GM10248 (cell line): ENCODE measurements around the gene NPAS2.
A peak's percentile ranks its signal among the peaks of the same experiment; 100 is the strongest.

Source experiments
- CTCF ChIA-PET: fragments of 300-600 bp; sonication (Branson Sonifier 250); formaldehyde crosslinking; extraction: SDS; loops from one replicate; lab custom pipeline; 2021; ENCODE audit warnings: antibody characterized with exemption; lab: Yijun Ruan, JAX
- POLR2A ChIA-PET: fragments of 350-650 bp; sonication (Branson Sonifier 250); formaldehyde crosslinking; extraction: SDS; loops from one replicate; lab custom pipeline; 2020; ENCODE audit warnings: antibody characterized with exemption; lab: Yijun Ruan, JAX
- DNase-seq: peaks from one replicate; pipeline ENCODE4 v3.0.0; 2012; ENCODE audit errors: extremely low spot score
- TF ChIP-seq, protein P1 (sequence below): IDR thresholded peaks from 2 replicates; pipeline ENCODE4 v1.5.1; 2012; ENCODE audit warnings: mild to moderate bottlenecking, low read depth; ENCODE audit errors: extremely low read depth, missing control alignments, control extremely low read depth

NPAS2 gene

DNA sequence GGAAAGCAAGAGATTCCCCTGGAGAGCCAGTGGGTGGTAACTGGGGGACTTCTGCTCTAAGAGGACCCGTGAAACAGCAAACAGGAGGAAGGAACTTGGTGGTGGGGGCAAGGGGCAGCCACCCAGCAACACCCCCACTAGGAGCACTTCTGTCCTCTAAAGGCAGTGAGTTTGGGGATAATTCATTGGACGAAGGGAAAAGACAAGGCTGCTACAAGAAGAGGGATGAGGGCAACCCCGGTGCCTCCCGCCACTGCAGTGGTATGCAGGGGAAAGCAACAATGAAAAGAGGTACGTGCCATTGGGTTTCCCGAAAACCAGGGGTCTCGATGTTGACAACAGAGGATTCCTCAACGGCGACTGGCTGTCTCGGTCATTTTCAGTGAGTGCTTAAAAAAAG lies 191.2 kb downstream of the NPAS2 start:
- no peak for DNase-seq
- ChIA-PET POLR2A (interaction anchor here (2.8 kb wide), 1 partner anchor 9 kb away, joined by 20 read pairs; the partner anchor contains the start of gene RPL31), CTCF (interaction anchor here (2.2 to 2.5 kb wide), 2 partner anchors 150 to 194 kb away, joined by 5 to 16 read pairs; no protein-coding TSS in a partner anchor)
- TF ChIP-seq, protein P1, sequence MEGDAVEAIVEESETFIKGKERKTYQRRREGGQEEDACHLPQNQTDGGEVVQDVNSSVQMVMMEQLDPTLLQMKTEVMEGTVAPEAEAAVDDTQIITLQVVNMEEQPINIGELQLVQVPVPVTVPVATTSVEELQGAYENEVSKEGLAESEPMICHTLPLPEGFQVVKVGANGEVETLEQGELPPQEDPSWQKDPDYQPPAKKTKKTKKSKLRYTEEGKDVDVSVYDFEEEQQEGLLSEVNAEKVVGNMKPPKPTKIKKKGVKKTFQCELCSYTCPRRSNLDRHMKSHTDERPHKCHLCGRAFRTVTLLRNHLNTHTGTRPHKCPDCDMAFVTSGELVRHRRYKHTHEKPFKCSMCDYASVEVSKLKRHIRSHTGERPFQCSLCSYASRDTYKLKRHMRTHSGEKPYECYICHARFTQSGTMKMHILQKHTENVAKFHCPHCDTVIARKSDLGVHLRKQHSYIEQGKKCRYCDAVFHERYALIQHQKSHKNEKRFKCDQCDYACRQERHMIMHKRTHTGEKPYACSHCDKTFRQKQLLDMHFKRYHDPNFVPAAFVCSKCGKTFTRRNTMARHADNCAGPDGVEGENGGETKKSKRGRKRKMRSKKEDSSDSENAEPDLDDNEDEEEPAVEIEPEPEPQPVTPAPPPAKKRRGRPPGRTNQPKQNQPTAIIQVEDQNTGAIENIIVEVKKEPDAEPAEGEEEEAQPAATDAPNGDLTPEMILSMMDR, result no peak

DNA sequence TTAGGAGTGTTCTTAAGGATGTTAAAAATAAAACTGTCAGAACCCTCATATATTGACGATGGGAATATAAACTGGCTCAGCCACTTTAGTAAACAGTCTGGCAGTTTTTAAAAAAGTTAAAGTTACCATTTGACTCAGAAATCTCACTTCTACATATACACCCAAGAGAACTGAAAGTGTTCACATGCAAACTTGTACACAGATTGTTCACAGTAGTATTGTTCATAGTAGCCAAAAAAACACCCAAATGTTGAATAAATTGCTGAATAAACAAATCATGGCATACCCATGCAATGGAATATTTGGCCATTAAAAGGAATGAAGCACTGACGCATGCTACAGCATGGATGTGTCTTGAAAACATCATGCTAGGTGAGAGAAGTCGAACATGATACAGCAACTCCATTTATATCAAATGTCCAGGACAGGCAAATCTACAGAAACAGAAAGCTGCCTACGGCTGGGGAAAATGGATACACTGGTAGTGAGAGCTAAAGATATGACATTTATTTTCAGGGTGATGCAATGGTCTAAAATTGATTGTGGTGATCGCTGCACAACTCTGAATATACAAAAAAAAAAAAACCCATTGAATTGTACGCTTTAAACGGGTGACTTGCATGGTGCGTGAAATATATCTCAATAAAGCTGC lies 192.2 kb downstream of the NPAS2 start:
- ChIA-PET CTCF (interaction anchor here (0.6 to 2.5 kb wide), 30 partner anchors 8 to 1412 kb away, joined by 3 to 32 read pairs (median 4); partner anchors contain the start of genes RNF149 and RPL31), POLR2A (interaction anchor here (0.7 to 2.8 kb wide), 2 partner anchors 10 to 443 kb away, joined by 3 to 20 read pairs; partner anchors contain the start of gene RPL31)
- no peak for DNase-seq
- TF ChIP-seq, protein P1, result no peak

DNA sequence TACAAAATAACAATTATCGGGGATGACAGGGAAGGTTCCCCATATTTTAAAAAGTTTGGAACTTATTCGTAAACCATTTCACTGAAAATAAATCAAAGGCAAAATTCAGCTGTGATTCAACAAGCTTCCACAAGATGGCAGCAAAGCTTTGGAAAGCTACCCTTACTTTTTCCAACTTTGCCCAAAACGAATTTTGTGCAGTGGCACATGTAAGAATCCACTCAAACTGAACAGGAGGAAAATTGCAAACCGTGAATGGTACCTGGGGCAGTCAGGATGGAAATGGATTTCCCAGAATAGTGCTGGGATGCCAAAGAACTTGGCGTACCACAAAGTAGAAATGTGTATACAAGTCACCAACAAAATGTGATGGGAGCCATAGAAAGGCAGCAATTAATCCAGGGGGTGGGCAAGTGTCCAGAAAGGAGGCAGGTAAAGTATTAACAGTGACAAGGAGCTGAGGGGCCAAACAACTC lies 192.8 kb downstream of the NPAS2 start:
- TF ChIP-seq, protein P1, result peak; percentile 63
- POLR2A ChIA-PET, result interaction anchor here (2.8 kb wide), 1 partner anchor 10 kb away, joined by 20 read pairs; the partner anchor contains the start of gene RPL31
- no peak for DNase-seq
- CTCF ChIA-PET, result interaction anchor here (0.6 to 2.5 kb wide), 32 partner anchors 9 to 1411 kb away, joined by 3 to 32 read pairs (median 4); partner anchors contain the start of genes RNF149 and RPL31

DNA sequence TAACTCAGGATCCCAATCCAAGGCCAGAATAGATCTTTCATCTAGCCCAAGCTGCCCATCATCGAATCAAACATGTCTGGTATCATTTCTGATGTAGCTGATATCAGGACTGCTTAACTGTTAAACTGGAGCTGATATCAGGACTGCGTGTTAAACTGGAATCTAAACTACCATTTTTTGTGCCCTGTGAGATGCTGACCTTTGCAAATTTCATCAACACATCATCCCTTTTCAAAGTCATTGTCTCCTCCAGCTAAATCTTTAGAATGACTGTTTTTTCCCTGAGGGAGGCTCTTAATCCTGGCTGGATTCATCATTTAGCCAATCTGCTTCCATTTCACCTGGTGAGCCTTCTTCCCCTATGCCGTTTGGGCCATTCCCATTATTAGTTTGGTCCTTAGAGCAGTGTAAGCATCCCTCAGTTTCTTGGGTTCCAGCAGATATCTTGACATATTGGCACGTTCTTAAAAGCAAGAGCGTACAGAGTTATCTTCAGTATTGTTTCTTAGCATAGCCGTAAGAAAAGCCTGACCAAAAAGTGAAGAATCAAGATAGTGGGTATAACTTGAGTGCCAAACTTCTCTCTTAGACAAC lies 194.4 kb downstream of the NPAS2 start:
- CTCF ChIA-PET, result interaction anchor here (1.0 kb wide), 1 partner anchor 138 kb away, joined by 4 read pairs; no protein-coding TSS in a partner anchor
- TF ChIP-seq, protein P1, result no peak
- POLR2A ChIA-PET, result no interaction called here
- no peak for DNase-seq

DNA sequence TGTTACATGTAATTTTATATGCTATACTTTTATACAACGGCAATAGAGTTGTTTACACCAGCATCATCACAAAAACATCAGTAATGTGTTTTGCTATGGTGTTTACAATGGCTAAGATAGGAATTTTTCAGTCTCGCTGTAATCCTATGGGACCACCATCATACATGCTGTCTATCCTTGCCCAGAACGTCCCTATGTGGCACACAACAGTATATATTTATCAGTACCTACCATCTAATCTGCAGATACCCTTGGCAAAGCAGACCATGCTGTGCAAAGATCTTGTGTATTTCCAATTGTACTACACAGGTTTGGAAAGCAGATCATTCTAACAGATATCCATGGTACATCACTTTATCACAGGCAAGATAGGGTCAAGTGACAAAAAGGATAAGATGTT lies 197.4 kb downstream of the NPAS2 start:
- ChIA-PET CTCF (no interaction called here), POLR2A (no interaction called here)
- TF ChIP-seq, protein P1, result no peak
- no peak for DNase-seq

DNA sequence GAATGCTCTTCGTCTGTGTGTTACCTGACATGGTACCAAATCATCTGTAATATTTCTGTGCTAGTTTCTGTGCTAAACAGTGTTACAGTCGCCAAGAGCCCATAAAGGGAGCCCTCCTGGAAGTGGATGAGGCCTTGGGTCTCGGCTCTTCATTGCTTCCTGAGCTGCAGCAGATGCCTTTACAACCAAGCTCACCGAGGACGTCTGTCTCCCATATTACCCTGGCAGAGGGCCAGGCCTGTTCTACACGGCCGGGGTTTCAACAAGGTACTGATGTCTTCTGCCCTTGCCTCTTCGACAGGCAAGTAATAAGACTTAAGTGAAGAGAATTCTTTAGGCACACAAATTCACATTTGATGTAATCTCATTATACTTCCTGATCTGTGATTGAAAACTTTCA lies 199.0 kb downstream of the NPAS2 start:
- ChIA-PET CTCF (interaction anchor here (1.0 to 1.3 kb wide), 2 partner anchors 18 to 42 kb away, joined by 3 to 4 read pairs; no protein-coding TSS in a partner anchor), POLR2A (no interaction called here)
- TF ChIP-seq, protein P1, result no peak
- no peak for DNase-seq
